Mucosa of gallbladder (tissue), 1 donor: Measurements from ENCODE around the gene UBC. TPM values are rescaled to one million over a fixed set of nuclear protein-coding genes. Genes with fewer than 3 reads are reported as not detected.
"Not testable (repeated sequence)": the region's sequence is repeated elsewhere in the genome, so short reads cannot be mapped to it uniquely, and the experiment has no call there.

ENCODE experiments used
- DNase-seq: peaks from one replicate; pipeline ENCODE4 v3.0.0-alpha.2; 2020; ENCODE audit warnings: low spot score
- total RNA-seq: library from RNA; stranded (reverse); gene quantifications from one replicate; pipeline ENCODE4 v1.2.1, GENCODE V29; 2021
- donor health status: DM: no; HTN: no; CAD: no.

Gene UBC
- total RNA-seq, 1 donor from 2014 or later: 1,032 TPM

- peak; percentile 70 for DNase-seq
Measured at GRCh38 chr12:124915239-124916236, 1.1 kb upstream of the UBC start.

- DNase-seq: peak; percentile 92
Measured at GRCh38 chr12:124913474-124914391, 717 bp downstream of the UBC start.

- DNase-seq: not testable (repeated sequence)
Measured at GRCh38 chr12:124912529-124913287, 1.7 kb downstream of the UBC start.

- DNase-seq: not testable (repeated sequence)
Measured at GRCh38 chr12:124911521-124911920, 2.9 kb downstream of the UBC start.

- no peak for DNase-seq
Measured at GRCh38 chr12:124910561-124911478, 3.6 kb downstream of the UBC start.

- DNase-seq: no peak
Measured at GRCh38 chr12:124909831-124910560, 4.5 kb downstream of the UBC start.

GRCh38 chr12:124906606-124907261, 7.7 kb downstream of the UBC start:
- peak; percentile 96 for DNase-seq

- peak; percentile 92 for DNase-seq
Measured at GRCh38 chr12:124904306-124905098, 9.9 kb downstream of the UBC start.

GRCh38 chr12:124902916-124903315, 11.5 kb downstream of the UBC start:
- no peak for DNase-seq

GRCh38 chr12:124901003-124901402, 13.4 kb downstream of the UBC start:
- DNase-seq: no peak

GRCh38 chr12:124900345-124900795, 14.1 kb downstream of the UBC start:
- DNase-seq: peak; percentile 82

- no peak for DNase-seq
Measured at GRCh38 chr12:124898923-124899294, 15.5 kb downstream of the UBC start.

GRCh38 chr12:124898200-124898922, 16.1 kb downstream of the UBC start:
- DNase-seq: peak; percentile 73

GRCh38 chr12:124896461-124896860, 18.0 kb downstream of the UBC start:
- DNase-seq: no peak

GRCh38 chr12:124893792-124894516, 20.5 kb downstream of the UBC start:
- no peak for DNase-seq

GRCh38 chr12:124888260-124888659, 26.2 kb downstream of the UBC start:
- no peak for DNase-seq

- DNase-seq: not testable (repeated sequence)
Measured at GRCh38 chr12:124887766-124888165, 26.7 kb downstream of the UBC start.
